ENCODE measurements around the gene PURA.

PURA gene

GRCh38 chr5:140113699-140114263 is at the start of gene PURA:
Gene PURA, plus strand, starts transcription at chr5:140114109. Its CDS starts 73 bp downstream, at chr5:140114182.
- peak; percentile 88 for DNase-seq (ENCODE audit: low read depth)

GRCh38 chr5:140072812-140073211 is 41.1 kb upstream of the PURA start:
- no peak for DNase-seq (ENCODE audit: low read depth)

- DNase-seq (ENCODE audit: low read depth), result no peak
These were observed 40.6 kb upstream of the PURA start for GRCh38 chr5:140073296-140073695.

- DNase-seq (ENCODE audit: low read depth), result no peak
These were observed 38.5 kb upstream of the PURA start for GRCh38 chr5:140075371-140075770.

GRCh38 chr5:140076142-140076541 is 37.8 kb upstream of the PURA start:
- no peak for DNase-seq (ENCODE audit: low read depth)

- no peak for DNase-seq (ENCODE audit: low read depth)
These were observed 37.1 kb upstream of the PURA start for GRCh38 chr5:140076788-140077187.

- no peak for DNase-seq (ENCODE audit: low read depth)
These were observed 30.8 kb upstream of the PURA start for GRCh38 chr5:140083120-140083519.

- DNase-seq (ENCODE audit: low read depth), result no peak
These were observed 30.3 kb upstream of the PURA start for GRCh38 chr5:140083650-140084049.

GRCh38 chr5:140084541-140084940 is 29.4 kb upstream of the PURA start:
- no peak for DNase-seq (ENCODE audit: low read depth)

- DNase-seq (ENCODE audit: low read depth), result no peak
These were observed 23.7 kb upstream of the PURA start for GRCh38 chr5:140090251-140090650.

- DNase-seq (ENCODE audit: low read depth), result no peak
These were observed 20.7 kb upstream of the PURA start for GRCh38 chr5:140093179-140093578.

GRCh38 chr5:140093866-140094265 is 20.0 kb upstream of the PURA start:
- DNase-seq (ENCODE audit: low read depth), result no peak

GRCh38 chr5:140094889-140095288 is 19.0 kb upstream of the PURA start:
- DNase-seq (ENCODE audit: low read depth), result no peak

GRCh38 chr5:140101179-140101578 is 12.7 kb upstream of the PURA start:
- DNase-seq (ENCODE audit: low read depth), result no peak

GRCh38 chr5:140103154-140103553 is 10.8 kb upstream of the PURA start:
- no peak for DNase-seq (ENCODE audit: low read depth)

GRCh38 chr5:140104100-140104499 is 9.8 kb upstream of the PURA start:
- DNase-seq (ENCODE audit: low read depth), result no peak

GRCh38 chr5:140106101-140106500 is 7.8 kb upstream of the PURA start:
- DNase-seq (ENCODE audit: low read depth), result no peak

- peak; percentile 51 for DNase-seq (ENCODE audit: low read depth)
These were observed 7.1 kb upstream of the PURA start for GRCh38 chr5:140106805-140107311.

- DNase-seq (ENCODE audit: low read depth), result peak; percentile 72
These were observed 6.4 kb upstream of the PURA start for GRCh38 chr5:140107312-140108092.

GRCh38 chr5:140108093-140109017 is 5.6 kb upstream of the PURA start:
- no peak for DNase-seq (ENCODE audit: low read depth)

- DNase-seq (ENCODE audit: low read depth), result no peak
These were observed 4.7 kb upstream of the PURA start for GRCh38 chr5:140109018-140109758.

Data from CMK (cell line).